Measurements from ENCODE around the gene SIGLEC1.

GRCh38 chr20:3696200-3696599, 16.2 kb downstream of the SIGLEC1 start:
- TF ChIP-seq, protein P1, sequence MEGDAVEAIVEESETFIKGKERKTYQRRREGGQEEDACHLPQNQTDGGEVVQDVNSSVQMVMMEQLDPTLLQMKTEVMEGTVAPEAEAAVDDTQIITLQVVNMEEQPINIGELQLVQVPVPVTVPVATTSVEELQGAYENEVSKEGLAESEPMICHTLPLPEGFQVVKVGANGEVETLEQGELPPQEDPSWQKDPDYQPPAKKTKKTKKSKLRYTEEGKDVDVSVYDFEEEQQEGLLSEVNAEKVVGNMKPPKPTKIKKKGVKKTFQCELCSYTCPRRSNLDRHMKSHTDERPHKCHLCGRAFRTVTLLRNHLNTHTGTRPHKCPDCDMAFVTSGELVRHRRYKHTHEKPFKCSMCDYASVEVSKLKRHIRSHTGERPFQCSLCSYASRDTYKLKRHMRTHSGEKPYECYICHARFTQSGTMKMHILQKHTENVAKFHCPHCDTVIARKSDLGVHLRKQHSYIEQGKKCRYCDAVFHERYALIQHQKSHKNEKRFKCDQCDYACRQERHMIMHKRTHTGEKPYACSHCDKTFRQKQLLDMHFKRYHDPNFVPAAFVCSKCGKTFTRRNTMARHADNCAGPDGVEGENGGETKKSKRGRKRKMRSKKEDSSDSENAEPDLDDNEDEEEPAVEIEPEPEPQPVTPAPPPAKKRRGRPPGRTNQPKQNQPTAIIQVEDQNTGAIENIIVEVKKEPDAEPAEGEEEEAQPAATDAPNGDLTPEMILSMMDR (IDR thresholded peaks at IDR 0.05; ENCODE audit: insufficient read depth, low read length): peak; percentile 19
- TF ChIP-seq REST (IDR thresholded peaks at IDR 0.05; ENCODE audit: insufficient replicate concordance, low read depth) (no peak), GABPA (IDR thresholded peaks at IDR 0.05; ENCODE audit: low read depth) (no peak), POLR2AphosphoS5 (IDR thresholded peaks at IDR 0.05; ENCODE audit: low read depth) (no peak)
